Stimulated activated CD8-positive, alpha-beta memory T cell treated with anti-CD3 and anti-CD28 coated beads, Interleukin-15, amount 100 ng/mL, for 4 hours (primary cell): Measurements from ENCODE around the gene LIPM.
"Not testable (repeated sequence)": the region's sequence is repeated elsewhere in the genome, so short reads cannot be mapped to it uniquely, and the experiment has no call there.

ENCODE experiments used
- DNase-seq, 2 donors: peaks; one replicate each; pipeline ENCODE4 v3.0.0-alpha.2; 2020; ENCODE audit warnings: low read depth in 2 of 2

LIPM gene

DNA sequence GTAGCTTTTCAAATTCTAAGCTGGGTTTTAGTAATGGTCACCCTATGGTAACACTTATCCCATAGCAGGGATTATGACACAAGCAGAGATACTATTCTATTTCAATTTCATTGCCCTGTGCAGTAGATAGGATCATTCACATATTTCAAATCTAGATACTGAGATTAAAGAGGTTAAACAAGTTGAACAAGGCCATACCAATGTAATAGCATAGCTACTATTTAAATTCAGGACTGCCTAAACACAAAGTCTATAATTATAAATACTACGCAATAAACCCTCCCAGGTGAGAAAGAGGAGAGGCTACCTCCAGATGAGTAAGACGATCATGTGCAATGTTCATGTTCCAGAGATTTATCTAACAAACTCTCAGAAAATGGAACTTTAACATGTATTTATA is 1.1 kb downstream of the LIPM start:
- DNase-seq: no peak

DNA sequence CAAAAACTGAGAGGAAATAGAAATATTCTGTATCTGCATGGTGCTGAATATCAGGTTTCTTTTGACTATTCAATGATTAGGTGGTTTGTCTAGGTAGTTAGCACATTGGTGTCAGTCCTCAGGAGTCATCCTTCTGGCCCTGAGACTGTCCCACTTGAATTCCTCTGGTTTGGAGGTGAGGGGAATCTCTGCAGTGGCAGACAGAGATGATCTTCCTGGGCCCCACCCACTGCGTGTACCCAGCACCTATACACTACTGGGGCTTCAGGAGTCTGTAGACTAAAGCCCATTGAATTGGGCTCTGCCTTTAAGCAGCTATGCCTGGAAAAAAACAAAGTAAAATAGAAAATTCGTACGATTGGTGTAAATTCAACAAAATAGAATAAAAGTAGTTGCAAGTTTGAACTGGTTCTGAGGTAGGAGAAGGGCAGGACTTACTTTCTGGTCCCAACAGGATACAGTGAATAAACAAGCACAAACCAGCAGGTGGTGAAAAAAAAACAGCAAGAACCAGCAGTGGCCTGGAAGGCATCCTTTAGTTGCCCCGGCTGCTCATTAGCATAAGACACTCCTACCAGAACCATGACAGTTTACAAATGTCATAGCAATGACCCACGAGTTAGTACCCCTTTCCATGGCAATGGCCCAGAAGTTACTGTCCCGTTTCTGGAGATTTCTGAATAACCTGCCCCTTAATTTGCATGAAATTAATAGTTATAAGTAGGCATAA is 1.7 kb downstream of the LIPM start:
- no peak for DNase-seq

DNA sequence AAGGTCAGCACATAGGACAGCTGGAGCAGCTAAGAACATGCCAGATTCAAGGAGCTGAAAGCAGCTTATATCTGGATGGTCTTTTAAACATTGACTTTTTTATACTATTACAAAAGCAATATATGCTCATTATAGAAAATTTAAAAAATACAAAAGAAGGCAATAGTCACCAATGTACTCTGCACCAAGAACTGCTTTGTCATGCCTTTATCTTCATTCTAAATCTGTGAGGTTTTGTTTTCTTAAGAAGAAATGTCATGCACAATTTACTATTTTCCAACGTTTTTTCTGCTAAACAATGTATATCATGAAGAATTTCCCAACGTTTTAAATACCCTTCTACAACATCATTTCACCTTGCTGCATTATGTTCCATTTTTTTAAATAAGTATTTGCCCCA is 2.8 kb downstream of the LIPM start:
- DNase-seq: no peak

DNA sequence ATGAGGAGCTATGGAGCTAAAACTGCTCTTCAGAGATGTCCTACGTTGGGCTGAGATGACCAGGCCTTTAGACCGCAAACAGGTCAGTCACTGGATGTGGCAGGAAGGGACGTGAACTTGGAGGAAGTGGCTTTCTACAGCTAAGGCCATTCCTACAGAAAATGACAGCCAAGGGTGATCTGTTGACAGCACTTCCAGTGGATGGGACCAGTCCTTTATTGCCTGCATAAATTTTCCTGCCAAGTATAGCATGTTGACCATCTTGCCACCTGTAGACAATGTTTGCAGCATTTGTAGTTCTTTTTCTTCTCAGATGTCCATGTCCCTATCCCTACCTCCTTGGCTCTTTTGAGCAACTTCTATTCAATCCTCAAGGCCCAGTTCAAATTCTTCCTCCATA is 3.4 kb downstream of the LIPM start:
- DNase-seq: no peak

DNA sequence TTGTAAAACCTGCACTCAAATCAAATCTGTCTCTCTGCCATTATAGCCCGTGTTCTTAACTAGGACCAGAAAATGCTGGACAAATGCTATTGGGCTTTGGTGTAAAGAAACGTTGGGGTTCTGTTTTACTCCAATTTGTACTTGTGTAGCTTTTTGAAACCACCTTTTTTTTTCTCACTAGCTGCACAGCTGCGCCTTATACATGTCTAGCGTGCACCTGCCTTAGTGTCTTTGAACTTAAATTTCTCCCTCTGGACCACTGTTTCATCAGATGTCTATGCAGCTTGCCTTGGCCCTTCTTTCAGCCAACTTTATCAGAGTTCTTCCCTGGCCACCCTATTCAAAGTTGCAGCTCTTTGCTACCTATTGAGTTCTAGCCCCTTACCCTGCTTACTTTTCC is 7.1 kb downstream of the LIPM start:
- DNase-seq: no peak

DNA sequence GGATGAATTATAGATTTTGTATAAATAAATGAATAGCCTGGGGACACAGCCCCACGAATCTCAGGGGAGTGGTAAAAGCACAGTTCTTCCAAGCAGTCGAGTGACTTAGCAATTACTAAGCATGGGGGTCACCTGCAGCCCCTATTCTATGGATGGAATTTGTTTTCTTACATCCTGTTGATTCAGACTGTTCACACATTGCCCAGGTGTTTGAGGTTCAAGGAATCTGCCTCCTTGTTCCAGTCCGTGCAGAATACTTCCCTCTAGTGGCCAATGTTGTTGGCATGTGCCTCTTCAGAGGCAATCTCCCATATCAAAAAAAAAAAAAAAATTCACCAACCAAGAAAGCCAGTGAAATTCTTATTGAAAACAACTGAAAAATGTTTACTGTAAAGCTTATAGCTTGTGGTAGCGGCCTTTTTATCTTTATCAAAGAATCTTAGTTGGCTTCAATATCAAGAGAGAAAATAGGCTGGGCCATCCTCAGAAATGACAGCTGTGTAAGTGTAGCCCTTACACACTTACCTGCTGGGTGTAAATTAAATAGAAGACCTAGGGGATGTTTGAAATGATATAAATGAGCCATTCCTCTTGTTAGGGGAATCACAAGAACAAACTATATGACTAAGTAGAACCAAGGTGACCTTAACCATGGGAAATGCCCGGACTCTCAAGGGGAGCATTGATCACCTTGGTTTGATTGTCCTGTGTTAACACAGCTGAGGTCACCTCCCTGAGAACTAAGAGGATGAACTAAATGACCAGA is 7.8 kb downstream of the LIPM start:
- no peak for DNase-seq

DNA sequence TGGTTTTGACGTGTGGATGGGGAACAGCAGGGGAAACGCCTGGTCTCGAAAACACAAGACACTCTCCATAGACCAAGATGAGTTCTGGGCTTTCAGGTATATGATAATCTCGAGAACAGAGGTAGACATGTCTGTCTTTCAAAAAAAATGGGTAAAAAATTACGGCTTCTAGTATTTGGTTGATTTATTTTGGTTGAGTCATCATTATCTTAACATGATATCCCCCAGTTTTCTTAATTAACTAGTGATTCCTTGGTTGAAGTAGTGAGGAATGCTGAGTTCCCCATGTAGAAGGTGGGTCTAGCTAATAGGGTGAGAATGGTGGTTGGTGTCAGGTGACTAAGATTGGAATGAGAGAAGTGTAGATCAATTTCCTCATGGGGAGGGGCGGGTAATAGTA is 10.7 kb downstream of the LIPM start:
- no peak for DNase-seq

DNA sequence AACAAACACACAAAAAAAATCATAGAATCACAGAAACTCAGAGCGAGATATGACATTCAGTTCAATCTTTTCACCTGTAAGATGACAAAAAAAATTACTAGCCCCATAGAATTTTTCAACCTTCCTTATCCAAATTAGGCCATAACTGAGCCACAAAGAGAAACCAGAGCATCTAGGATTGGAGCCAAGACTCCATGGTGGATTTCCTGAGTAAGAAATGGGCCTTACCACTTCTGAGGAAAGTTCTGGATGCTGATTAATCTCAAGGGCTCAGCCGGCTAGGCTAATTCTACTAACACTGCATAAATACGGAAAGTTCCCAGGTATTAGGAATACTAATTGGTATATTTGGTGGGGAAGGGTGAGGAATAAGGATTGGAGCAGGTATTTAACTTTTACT is 16.8 kb downstream of the LIPM start:
- no peak for DNase-seq

DNA sequence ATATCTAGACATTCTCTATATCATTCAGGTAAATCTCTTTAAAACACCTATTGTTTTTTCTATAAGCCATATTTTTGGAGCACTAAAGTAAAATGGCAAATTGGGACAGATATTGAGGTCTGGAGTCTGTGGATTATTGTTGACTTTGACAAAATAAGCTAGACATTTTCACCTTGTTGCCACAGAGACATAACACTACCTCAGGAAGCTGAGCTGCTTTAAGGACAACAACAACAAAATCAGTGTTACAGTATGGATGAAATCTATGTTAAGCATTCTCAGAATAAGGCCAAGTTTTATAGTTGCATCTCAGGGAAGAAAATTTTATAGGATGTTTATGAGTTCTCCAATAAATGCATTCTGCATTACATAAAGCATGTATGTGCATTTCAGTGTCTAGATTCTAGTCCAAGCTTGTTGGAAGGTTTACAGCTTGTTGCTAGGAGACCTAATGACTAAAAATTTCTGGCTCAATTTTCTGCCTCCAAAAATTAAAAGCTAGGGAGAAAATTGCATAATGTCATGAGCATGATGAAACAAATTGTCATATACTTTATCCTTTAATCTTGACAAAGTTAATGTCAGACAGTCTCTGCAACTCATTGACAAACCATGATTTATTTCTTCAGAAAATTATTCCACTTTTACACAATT is 18.3 kb downstream of the LIPM start:
- DNase-seq: no peak

DNA sequence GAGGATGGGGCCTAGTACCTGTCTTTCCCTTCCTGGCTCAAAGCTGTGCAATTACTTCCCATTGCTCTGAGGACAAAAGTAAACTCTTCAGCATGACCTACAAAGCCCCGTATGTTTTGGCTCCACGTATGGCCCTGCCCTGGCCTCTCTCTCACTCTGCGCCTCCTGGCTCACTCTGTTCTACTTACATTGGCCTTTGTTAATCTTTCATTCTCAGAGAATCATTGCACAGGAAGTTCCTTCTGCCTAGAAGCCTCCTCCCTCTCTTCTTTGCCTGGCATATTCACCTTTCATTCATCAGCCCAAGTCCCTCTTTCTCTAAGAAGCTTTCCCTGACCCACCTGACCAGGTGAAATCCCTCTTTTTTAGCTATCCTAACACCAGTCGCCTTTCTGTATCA is 23.9 kb downstream of the LIPM start:
- no peak for DNase-seq

DNA sequence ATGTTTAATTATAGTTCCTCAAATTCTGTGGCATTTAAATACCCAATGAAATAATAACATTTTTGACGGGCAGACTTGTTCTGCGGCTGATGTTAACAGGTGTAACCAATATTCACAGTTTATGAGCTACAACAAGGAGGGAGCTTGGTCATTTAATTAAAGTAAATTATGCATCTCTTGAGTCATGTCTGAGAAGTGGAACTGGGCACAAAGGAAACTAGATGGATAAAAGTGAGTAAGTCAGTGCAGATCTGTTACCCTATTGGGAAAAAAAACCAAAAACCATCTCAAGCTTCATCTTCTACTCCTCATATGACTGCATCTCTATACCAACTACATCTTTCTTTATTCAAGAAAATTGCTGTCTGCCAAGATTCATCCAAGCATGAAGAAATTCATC is 25.1 kb downstream of the LIPM start:
- DNase-seq: no peak

DNA sequence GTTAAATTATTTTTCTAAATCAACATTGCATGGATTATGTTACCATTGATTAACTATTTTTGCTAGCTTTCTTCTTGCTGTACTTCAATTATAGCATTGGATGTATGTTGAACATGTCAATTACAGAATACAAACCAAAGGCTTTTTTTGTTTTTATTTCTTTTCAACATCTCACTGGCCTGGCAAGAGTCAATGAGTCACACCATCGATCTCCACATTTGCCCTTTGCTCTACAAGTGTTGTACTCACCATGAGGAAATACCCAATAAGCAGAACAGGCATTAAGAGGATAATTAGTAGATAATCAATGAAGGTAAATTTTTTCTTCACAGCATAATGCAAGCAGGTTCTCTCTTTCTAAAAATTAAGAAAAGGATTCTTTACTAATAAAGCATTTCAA is 25.8 kb downstream of the LIPM start:
- DNase-seq: no peak

DNA sequence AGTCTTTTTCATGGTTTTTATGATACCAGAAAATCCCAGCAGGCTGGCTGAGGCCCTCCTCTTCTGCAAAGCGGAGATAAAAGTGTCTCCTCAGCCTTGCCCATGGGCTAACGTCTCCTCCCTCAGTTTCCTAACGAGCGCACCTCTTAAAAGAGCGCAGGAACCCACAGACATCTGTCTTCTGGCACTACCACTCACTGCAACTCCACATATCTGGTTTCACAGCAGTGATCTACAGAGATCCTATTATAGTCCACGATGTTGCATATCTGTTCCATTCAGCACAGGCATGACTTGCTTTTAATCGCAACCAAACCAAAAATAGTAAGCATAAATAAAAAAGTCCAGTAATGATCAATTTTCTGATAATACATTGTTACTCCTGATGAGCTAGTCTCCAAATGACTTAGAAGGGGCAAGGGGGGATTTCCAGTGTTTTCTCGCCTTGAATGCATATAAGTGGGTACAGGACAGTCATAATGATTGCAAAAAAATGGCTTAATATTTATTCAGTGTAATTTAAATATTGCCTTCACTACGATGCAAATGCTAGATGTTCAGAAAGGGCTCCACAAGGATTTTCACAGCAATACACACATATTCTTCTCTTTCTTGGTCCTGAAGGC is 28.2 kb downstream of the LIPM start:
- DNase-seq: no peak

DNA sequence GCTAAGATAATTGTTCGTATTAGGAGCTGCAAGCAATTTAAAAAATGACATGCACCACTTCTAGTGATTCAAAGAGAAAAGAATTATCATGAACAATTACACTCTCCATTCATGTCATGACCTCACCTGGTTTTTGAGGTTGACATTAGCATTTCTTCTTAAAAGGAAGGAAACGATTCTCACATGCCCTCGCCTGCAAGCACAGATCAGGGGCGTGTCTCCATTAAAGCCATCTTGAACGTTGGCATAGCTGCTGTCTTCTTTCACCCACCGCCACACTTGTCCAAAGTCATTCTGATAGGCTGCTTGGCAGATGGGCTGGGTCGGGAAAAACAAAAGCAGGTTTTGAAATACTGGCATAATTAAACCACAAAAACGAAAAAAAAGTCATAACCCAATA is 29.2 kb downstream of the LIPM start:
- DNase-seq: no peak

DNA sequence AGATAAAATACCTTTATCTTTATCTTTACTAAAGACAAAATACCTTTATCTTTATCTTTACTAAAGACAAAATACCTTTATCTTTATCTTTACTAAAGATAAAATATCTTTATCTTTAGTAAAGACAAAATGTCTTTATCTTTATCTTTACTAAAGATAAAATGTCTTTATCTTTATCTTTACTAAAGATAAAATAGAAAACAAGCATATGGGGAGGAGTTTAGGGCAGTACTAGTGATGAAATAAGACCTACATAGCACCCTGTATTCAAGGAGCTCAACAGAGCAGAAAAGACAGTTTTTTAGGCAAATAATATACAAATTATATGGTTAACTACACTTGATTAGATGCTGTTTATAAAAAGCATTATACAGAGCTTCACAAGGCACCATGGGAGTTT is 29.8 kb downstream of the LIPM start:
- no peak for DNase-seq

DNA sequence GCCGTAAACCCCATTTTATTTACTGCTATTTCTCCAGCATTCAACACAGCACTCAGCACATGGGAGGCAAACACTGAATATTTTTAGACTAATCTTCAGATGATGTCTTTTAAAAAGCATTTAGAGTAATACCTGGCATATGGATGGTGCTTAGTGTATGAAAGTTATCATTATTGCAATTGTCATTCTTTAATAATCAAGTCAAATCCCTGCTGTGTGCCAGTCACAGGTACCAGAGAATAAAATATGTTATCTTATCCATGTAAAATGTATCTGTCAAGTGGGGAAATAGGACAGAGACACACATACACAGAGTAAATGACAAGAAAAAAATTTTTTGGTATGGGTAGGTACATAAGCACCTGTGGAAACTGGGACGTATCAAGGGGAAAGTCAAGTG is 30.6 kb downstream of the LIPM start:
- DNase-seq: no peak

DNA sequence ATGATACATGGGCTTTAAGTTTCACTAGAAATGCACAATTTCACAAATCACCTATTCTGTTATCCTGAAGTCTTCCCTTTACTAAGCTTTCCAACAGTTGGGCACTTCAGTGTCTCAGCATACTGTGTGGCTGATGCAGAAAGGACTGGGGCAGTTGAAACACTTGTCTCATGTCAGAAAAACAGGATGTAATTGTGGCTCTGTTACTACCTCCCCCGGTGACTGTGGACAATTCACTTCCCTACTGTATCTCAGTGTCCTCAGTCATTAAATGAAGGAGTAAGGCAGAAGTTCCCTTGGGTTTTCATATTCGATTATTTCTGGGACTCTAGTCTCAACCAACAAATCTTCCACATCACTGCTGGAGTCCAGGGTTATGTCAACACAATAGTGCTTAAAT is 31.2 kb downstream of the LIPM start:
- no peak for DNase-seq

DNA sequence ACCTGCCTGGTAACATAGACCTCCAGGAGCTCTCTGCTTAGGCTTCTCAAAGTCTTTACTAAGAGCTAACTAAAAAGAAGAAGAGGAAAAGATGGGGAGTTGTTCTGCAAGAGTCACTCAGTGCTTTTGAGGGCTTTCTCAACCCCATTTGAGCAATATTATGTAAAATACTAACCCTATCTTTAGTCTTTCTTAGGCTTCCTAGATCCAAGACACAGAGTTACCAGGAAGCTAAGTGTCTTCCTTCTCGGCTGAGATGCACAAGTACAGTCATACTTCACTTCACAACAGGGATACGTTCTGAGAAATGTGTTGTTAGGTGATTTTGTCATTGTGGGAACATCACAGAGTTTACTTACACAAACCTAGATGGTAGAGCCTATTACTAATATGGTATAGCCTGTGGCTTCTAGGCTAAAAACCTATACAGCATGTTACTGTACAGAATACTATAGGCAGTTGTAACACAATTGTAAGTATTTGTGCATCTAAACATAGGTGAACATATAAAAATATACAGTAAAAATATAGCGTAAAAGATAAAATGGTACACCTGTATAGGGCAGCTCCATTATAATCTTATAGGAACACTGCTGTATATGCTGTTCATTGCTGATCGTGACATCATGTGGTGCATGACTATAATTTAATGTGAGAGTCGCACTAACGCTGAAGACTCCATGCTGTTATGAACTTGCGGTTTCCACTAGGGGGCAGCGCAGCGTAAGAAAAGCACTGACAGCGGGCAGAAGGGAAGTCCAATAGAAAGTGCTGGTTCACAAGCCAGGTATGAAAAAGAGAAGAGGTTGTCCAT is 32.8 kb downstream of the LIPM start:
- peak; percentile 67 to 80 for DNase-seq

DNA sequence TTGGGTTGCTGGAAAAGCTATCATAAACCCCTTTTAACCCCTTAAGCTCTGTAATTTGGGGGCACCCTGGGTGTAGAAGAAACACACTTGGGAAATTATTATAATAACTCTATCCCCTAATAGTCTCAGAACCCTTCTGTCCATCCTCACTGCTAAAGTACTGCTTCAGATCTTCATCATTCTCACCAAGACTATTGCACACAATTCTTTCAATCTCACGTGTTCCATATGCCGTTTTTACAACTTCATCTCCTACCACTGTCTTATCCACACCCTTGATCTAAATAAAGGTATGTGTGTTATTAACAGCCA is 33.3 kb downstream of the LIPM start:
- DNase-seq: no peak

DNA sequence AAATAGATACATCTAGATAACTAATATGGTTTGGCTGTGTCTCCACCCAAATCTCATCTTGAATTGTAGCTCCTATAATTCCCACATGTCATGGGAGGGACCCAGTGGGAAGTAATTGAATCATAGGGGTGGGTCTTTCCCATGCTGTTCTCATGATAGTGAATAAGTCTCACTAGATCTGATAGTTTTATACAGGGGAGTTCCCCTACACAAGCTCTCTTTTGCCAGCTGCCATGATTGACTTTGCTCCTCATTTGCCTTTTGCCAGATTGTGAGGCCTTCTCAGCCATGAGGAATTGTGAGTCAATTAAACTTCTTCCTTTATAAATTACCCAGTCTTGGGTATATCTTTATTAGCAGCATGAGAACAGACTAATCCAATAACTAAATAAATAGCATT is 35.1 kb downstream of the LIPM start:
- DNase-seq: not testable (repeated sequence)

DNA sequence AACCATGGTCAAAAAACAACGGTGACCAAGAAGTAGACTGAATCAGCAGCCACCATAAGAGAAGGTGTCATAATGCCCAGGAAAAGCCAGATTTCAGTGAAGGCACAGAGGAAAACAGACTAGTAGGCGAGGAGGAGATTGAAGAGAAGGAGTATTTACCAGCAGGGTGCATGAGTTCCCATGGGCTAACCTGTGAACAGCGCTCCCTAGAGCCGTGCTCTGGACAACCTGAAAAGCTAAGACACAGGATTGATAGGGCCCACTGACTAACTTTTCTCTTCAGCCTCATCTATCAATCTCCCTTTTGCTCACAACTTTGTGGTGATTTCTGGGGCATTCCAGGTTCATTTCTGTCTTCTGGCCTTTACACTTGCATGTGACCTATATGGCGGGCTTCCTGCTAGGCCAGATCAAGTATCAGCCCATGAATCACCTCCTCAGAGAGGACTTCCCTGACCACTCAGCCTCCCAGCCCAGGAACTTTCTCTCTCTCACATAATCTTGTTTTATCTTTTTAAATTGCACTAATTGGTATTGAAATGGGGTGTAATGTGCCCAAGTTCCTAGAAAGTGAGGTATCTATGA is 36.3 kb downstream of the LIPM start:
- DNase-seq: no peak

DNA sequence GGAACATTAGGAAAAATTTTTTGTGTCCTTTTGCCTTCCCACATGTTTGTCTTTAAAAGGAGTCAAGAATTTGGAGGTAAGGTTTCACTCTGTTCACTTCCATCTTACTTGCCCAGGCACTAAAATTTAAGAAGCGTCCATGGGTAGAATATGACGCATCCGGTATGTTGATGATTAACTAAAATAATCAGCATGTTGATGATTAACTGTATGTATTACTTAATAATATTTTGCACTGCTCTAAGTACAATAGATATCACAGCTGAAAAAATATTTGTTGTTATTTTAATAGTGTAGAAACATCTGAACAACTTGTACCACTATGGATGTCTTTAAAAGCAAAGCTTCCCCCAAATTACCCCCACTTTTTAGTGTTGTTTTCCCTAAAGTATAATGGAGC is 37.6 kb downstream of the LIPM start:
- DNase-seq: no peak
